CD4-positive, alpha-beta T cell treated with Interleukin-15 for 4 hours (primary cell): ENCODE measurements around the gene TRIM9.
"Not testable (repeated sequence)": the region's sequence is repeated elsewhere in the genome, so short reads cannot be mapped to it uniquely, and the experiment has no call there.

Experiments used
- DNase-seq: peaks from one replicate; pipeline ENCODE4 v3.0.0-alpha.2; 2020; ENCODE audit warnings: low spot score

TRIM9 gene

GRCh38 chr14:50963919-50964318 is 131.0 kb downstream of the TRIM9 start:
- DNase-seq: no peak

GRCh38 chr14:50961605-50962221 is 133.2 kb downstream of the TRIM9 start:
- DNase-seq: no peak

GRCh38 chr14:50957296-50957695 is 137.6 kb downstream of the TRIM9 start:
- DNase-seq: no peak

- not testable (repeated sequence) for DNase-seq
Observed at GRCh38 chr14:50956421-50956820, 138.5 kb downstream of the TRIM9 start.

GRCh38 chr14:50955373-50956043 is 139.4 kb downstream of the TRIM9 start:
- DNase-seq: no peak

GRCh38 chr14:50954811-50955372 is 140.0 kb downstream of the TRIM9 start:
- DNase-seq: no peak

GRCh38 chr14:50953502-50953901 is 141.4 kb downstream of the TRIM9 start:
- DNase-seq: no peak

GRCh38 chr14:50951032-50951431 is 143.9 kb downstream of the TRIM9 start:
- no peak for DNase-seq

GRCh38 chr14:50948205-50948604 is 146.7 kb downstream of the TRIM9 start:
- DNase-seq: no peak

- no peak for DNase-seq
Observed at GRCh38 chr14:50947446-50947845, 147.5 kb downstream of the TRIM9 start.

GRCh38 chr14:50946234-50946935 is 148.5 kb downstream of the TRIM9 start:
- no peak for DNase-seq

GRCh38 chr14:50944647-50945413 is 150.1 kb downstream of the TRIM9 start:
- no peak for DNase-seq

GRCh38 chr14:50943943-50944646 is 150.8 kb downstream of the TRIM9 start, which contains the start of gene PYGL:
TSS of gene PYGL (minus strand) at chr14:50944483. CDS start at chr14:50944403, 80 bp downstream.
- no peak for DNase-seq

GRCh38 chr14:50943261-50943942 is 151.5 kb downstream of the TRIM9 start:
- no peak for DNase-seq

- not testable (repeated sequence) for DNase-seq
Observed at GRCh38 chr14:50941638-50942037, 153.3 kb downstream of the TRIM9 start.

GRCh38 chr14:50941151-50941550 is 153.8 kb downstream of the TRIM9 start:
- no peak for DNase-seq

GRCh38 chr14:50937800-50938199 is 157.1 kb downstream of the TRIM9 start:
- no peak for DNase-seq

- no peak for DNase-seq
Observed at GRCh38 chr14:50937325-50937724, 157.6 kb downstream of the TRIM9 start.

GRCh38 chr14:50936882-50937281 is 158.0 kb downstream of the TRIM9 start:
- no peak for DNase-seq

GRCh38 chr14:50936016-50936340 is 158.9 kb downstream of the TRIM9 start:
- DNase-seq: no peak
